Gastrocnemius medialis (tissue), 4 donors: ENCODE results near the gene TTBK1.

Experiments
- POLR2A ChIP-seq, 2 donors: fragments of 450-650 bp; IDR thresholded peaks; one replicate each; pipeline ENCODE4 v1.6.1; 2017; ENCODE audit warnings: antibody characterized with exemption in 2 of 2, mild to moderate bottlenecking in 2 of 2, moderate library complexity in 2 of 2
- TF ChIP-seq, protein P1 (sequence below), 5 experiments: fragments of 450-650 bp in 3 of 5; fragments of 200-600 bp in 2 of 5; sonication (generic) in 2 of 5; IDR thresholded peaks in 4 of 5; conservative IDR thresholded peaks in 1 of 5; 1 replicate in 4 of 5; 2 replicates in 1 of 5; pipeline ENCODE4 v1.5.1; 2016 to 2019; ENCODE audit warnings: antibody characterized with exemption in 5 of 5, mild to moderate bottlenecking in 3 of 5, moderate library complexity in 3 of 5

DNA sequence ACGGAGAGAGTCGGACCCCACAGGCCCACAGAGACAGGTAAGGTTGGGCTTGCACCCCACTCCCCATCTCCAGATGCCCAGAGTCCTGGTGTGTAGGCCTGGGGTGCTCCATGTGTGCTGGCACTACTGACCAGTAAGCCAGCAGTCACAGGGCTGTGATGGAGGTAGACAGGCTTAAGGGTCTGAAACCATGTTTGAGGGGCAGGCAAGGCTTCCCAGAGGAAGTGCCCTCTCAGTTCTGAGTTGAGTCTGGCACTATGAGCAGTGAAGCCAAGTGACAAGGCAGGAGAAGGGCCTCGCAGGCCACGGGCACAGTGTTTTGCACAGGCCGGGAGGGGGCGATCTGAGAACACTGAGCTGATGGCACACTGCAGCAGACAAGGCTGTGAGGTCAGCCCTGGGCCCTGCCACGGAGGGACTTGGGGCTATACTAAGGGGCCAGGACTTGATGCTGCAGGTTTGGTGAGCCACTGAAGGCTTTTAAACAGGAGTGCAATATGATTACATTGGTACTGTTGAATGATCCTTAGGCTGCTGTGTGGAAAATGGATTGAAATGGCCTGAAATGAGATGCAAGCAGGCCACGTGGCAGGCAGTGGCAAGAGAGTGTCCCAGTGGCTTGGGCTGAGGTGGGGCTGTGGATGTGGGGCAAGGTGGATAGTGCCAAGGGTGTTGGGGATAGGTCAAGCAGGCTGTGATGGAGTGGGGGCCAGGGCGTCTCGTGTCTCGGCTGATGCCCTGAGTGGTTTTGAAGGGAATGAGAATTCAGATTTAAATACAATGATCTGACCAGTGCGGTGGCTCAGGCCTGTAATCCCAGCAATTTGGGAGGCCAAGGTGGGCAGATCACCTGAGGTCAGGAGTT is 20.3 kb downstream of the TTBK1 start:
- TF ChIP-seq, protein P1, sequence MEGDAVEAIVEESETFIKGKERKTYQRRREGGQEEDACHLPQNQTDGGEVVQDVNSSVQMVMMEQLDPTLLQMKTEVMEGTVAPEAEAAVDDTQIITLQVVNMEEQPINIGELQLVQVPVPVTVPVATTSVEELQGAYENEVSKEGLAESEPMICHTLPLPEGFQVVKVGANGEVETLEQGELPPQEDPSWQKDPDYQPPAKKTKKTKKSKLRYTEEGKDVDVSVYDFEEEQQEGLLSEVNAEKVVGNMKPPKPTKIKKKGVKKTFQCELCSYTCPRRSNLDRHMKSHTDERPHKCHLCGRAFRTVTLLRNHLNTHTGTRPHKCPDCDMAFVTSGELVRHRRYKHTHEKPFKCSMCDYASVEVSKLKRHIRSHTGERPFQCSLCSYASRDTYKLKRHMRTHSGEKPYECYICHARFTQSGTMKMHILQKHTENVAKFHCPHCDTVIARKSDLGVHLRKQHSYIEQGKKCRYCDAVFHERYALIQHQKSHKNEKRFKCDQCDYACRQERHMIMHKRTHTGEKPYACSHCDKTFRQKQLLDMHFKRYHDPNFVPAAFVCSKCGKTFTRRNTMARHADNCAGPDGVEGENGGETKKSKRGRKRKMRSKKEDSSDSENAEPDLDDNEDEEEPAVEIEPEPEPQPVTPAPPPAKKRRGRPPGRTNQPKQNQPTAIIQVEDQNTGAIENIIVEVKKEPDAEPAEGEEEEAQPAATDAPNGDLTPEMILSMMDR (IDR thresholded peaks at IDR 0.05 in 4 of 5, conservative IDR thresholded peaks at IDR 0.05 in 1 of 5): peak in 3 of 5 experiments; percentile 29 to 50 (median 39)
- TF ChIP-seq POLR2A (IDR thresholded peaks at IDR 0.05): no peak
